Subcutaneous adipose tissue (tissue), 4 donors: Measurements from ENCODE around the gene USP35. TPM values are rescaled to one million over a fixed set of nuclear protein-coding genes. Genes with fewer than 3 reads are reported as not detected.

Experiments
- total RNA-seq, 4 donors: library from RNA; depleted of rRNA; stranded (reverse); fragments of >200 nt; gene quantifications; one replicate each; pipeline ENCODE4 v1.1.0, GENCODE V29; 2016
- TF ChIP-seq, protein P1 (sequence below): fragments of 450-650 bp; IDR thresholded peaks from one replicate; pipeline ENCODE4 v1.5.1; 2016; ENCODE audit warnings: low read depth, mild to moderate bottlenecking, control low read depth, antibody characterized with exemption, moderate library complexity

USP35 gene
- total RNA-seq, 4 donors from 2014 or later = 6.8 to 13.2 (median 9.8) TPM

DNA sequence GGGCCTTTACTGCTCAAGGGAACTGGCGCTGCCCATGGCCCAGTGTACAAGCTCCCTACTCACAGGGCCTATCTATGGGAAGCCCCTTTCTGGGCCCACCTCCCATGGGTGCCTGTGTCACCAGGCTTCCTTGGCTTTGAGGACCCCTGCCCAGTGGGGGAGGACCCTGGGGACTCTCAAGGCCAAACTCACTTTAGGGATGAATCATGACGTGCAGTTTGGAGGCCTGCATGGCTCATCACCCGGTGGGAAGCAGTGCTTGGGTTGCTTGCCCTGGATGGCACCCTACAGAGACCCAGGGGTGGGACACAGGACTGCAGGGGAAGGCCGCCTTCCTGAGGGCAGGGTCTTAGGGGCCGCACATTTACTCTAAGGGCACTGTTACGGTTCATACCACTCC, 16.8 kb upstream of the USP35 start:
- TF ChIP-seq, protein P1, sequence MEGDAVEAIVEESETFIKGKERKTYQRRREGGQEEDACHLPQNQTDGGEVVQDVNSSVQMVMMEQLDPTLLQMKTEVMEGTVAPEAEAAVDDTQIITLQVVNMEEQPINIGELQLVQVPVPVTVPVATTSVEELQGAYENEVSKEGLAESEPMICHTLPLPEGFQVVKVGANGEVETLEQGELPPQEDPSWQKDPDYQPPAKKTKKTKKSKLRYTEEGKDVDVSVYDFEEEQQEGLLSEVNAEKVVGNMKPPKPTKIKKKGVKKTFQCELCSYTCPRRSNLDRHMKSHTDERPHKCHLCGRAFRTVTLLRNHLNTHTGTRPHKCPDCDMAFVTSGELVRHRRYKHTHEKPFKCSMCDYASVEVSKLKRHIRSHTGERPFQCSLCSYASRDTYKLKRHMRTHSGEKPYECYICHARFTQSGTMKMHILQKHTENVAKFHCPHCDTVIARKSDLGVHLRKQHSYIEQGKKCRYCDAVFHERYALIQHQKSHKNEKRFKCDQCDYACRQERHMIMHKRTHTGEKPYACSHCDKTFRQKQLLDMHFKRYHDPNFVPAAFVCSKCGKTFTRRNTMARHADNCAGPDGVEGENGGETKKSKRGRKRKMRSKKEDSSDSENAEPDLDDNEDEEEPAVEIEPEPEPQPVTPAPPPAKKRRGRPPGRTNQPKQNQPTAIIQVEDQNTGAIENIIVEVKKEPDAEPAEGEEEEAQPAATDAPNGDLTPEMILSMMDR = no peak

DNA sequence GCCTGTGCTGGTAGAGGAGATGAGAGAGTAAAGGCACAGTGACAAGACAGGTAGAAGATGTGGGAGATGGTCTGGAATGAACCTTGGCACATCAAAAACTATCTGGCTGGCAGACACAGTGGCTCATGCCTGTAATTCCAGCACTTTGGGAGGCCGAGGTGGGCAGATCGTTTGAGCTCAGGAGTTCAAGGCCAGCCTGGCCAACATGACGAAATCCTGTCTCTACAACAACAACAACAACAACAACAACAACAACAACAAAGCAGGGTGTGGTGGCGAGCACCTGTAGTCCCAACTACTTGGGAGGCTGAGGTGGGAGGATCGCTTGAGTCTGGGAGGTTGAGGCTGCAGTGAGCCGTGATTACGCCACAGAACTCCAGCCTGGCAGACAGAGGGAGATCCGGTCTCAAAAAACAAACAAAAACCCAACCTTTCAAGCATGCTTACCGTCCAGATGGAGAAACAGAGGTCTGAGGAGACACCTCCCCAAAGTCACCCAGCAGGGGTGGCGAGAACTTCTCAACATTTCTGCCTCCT, 12.0 kb upstream of the USP35 start:
- TF ChIP-seq, protein P1 = no peak

DNA sequence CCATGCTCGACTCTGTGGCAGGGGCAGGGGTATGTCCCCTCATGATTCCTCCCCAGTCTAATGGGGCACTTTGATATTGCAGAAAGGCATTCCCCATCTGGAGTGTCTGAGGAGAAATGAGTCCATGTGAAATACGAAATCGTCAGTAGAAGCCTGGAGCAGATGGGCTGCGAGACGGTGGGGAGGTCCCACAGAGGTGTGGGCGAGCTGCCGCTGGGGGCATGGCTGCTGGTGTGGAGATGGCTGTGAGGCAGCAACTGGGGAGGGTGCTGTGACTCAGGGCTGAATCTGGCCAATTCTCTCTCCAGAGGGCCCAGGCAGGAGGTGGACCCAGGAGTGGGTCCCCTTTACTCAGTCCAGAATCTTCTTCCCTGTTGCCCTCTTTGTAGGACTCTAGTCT, 11.5 kb upstream of the USP35 start:
- TF ChIP-seq, protein P1 = no peak

DNA sequence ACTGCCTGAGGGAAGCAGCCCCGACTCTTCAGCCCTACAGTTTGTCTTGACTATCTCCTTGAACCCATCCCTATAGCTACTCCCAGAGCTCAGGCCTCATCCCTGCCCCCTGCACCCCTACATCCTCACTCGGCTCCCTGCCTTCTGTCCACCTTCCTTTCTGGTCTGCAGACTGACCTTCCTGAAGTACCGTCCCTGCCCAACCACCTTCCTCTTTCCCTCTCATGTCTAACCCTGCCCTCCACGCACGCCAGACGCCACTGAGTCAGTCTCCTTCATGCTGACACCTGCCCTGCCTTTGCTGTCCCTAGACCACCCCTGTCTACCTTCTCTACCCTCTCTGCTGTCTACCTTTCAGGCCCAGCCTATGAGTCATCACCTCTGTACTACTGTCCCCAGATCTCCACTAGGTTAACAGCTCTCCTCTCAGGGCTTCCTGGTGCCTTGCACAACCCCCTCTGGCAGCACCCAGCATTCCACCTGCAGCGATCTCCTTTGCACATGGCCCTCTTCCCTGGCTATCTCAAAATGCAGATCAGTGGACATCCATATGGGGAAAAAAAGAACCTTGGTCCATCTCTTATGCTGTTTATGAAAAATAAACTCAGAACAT, 9.2 kb upstream of the USP35 start:
- TF ChIP-seq, protein P1 = no peak

DNA sequence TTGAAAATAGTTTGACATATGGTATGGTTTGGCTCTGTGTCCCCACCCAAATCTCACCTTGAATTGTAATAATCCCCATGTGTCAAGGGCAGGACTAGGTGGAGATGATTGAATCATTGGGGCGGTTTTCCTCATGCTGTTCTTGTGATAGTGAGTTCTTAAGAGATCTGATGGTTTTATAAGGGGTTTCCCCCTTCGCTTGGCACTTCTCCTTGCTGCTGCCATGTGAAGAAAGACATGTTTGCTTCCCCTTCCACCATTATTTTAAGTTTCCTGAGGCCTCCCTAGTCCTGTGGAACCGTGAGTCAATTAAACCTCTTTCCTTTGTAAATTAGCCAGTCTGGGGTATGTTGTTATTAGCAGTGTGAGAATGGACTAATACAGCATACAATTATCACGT, 8.0 kb upstream of the USP35 start:
- TF ChIP-seq, protein P1 = no peak

DNA sequence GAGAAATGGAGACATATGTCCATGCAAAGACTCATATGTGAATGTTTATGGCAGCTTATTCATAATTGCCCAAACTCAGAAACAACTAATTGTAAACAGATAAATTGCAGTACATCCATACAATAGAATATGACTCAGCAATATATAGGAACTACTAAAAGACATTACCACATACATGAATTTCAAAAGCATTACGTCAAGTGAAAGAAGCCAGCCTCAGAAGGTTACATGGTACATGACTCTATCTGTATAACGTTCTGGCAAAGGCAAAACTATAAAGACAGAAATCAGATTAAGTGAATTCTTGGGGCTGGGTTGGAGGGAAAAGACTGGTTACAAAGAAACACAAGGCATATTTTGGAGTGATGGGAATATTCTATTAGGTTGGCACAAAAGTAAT, 7.5 kb upstream of the USP35 start:
- TF ChIP-seq, protein P1 = no peak

DNA sequence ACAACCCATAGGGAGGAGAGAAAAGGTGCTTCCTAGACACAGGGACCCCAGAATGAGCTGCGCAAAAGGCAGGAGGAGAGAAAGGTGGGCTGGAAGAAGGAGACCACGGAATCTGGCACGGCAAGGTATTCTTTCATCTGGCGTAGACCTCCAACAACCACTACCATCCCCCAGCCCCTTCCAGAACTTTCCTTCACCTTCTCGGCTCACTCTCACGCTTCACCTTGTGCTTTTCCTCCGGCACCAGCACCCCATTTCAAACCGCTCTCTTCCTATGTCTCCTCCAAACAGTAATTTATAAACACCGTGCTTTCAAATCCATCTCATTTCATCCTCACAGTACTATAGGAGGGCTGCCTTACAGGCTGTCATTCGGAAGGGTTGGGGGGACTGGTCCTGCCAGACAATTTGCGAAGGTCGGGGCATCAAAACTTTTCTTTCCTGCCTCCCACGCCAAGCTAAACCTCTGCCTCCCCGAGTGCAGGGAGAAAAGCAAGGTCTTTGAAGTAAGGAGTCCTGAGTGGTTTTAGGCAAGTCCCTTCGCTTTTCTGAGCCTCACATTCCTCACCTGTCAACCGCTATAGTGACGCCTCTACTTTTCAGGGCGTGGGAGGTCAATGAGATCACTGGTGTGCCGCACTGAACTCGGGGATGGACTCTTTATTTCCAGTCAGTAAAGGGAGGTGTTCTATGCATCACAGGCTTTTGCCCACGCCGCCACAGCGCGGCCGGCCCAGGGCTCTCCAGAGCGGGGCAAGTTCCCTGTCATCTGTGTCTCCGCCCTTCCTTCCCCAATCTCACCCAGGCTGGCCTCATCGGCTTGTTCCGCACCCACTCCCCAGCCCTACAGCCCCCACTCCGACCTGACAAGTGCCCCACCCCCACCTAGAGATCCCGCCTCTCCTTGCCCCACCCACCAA, 1.1 kb upstream of the USP35 start:
- TF ChIP-seq, protein P1 = no peak
